Activated T-helper 9 cell treated with anti-CD3 and anti-CD28 coated beads, Interleukin-2, amount 50 U/mL, for 16 hours (primary cell): ENCODE measurements around the gene ZFR2.
A peak's percentile ranks its signal among the peaks of the same experiment; 100 is the strongest.
"Not testable (repeated sequence)": the region's sequence is repeated elsewhere in the genome, so short reads cannot be mapped to it uniquely, and the experiment has no call there.

Experiments
- DNase-seq: peaks from one replicate; pipeline ENCODE4 v3.0.0-alpha.2; 2020; ENCODE audit warnings: low read depth

Gene ZFR2

GRCh38 chr19:3770136-3770999 lies 98.5 kb downstream of the ZFR2 start:
- DNase-seq: no peak

GRCh38 chr19:3769494-3769893 lies 99.3 kb downstream of the ZFR2 start:
- no peak for DNase-seq

GRCh38 chr19:3768748-3769099 lies 100.1 kb downstream of the ZFR2 start:
- DNase-seq: no peak

GRCh38 chr19:3768015-3768747 lies 100.7 kb downstream of the ZFR2 start:
- no peak for DNase-seq

GRCh38 chr19:3767050-3767449 lies 101.8 kb downstream of the ZFR2 start:
- no peak for DNase-seq

- no peak for DNase-seq
Measured at GRCh38 chr19:3766520-3766919, 102.3 kb downstream of the ZFR2 start.

- not testable (repeated sequence) for DNase-seq
Measured at GRCh38 chr19:3765757-3766156, 103.1 kb downstream of the ZFR2 start.

GRCh38 chr19:3765121-3765520 lies 103.7 kb downstream of the ZFR2 start:
- DNase-seq: no peak

- DNase-seq: peak; percentile 99
Measured at GRCh38 chr19:3762501-3763459, 106.1 kb downstream of the ZFR2 start, which contains the start of gene MRPL54. Gene MRPL54 (plus strand): TSS chr19:3762682. CDS start chr19:3762701, 19 bp downstream.

GRCh38 chr19:3762130-3762473 lies 106.7 kb downstream of the ZFR2 start:
- no peak for DNase-seq

GRCh38 chr19:3761382-3762129 lies 107.3 kb downstream of the ZFR2 start, which contains the start of gene APBA3:
Gene APBA3 (minus strand): TSS chr19:3761692. CDS start chr19:3760264, 1,428 bp downstream.
- peak; percentile 95 for DNase-seq

- no peak for DNase-seq
Measured at GRCh38 chr19:3760871-3761361, 107.9 kb downstream of the ZFR2 start.

- DNase-seq: no peak
Measured at GRCh38 chr19:3759482-3760254, 109.2 kb downstream of the ZFR2 start.

GRCh38 chr19:3758297-3758696 lies 110.5 kb downstream of the ZFR2 start:
- not testable (repeated sequence) for DNase-seq

- DNase-seq: not testable (repeated sequence)
Measured at GRCh38 chr19:3757705-3758104, 111.1 kb downstream of the ZFR2 start.
